NCI-H2227 (cell line): ENCODE measurements around the gene TIMP2.
"Not testable (repeated sequence)": the region's sequence is repeated elsewhere in the genome, so short reads cannot be mapped to it uniquely, and the experiment has no call there.

Source experiments
- DNase-seq: peaks from one replicate; lab custom pipeline; 2025; ENCODE audit not compliant: unreplicated experiment; lab: John Stamatoyannopoulos, UW

TIMP2 gene

GRCh38 chr17:78925234-78925633, at the start of gene TIMP2:
TSS of gene TIMP2 (minus strand) at chr17:78925387. CDS start at chr17:78925088, 299 bp downstream.
- peak; percentile 93 for DNase-seq

GRCh38 chr17:78973792-78974520, 48.8 kb upstream of the TIMP2 start:
- no peak for DNase-seq

GRCh38 chr17:78973196-78973595, 48.0 kb upstream of the TIMP2 start:
- DNase-seq: no peak

- DNase-seq: no peak
Measured at GRCh38 chr17:78972507-78973105, 47.4 kb upstream of the TIMP2 start.

- DNase-seq: no peak
Measured at GRCh38 chr17:78971756-78972506, 46.7 kb upstream of the TIMP2 start.

- peak; percentile 87 for DNase-seq
Measured at GRCh38 chr17:78970834-78971755, 45.9 kb upstream of the TIMP2 start.

GRCh38 chr17:78969865-78970264, 44.7 kb upstream of the TIMP2 start:
- no peak for DNase-seq

GRCh38 chr17:78967782-78968362, 42.7 kb upstream of the TIMP2 start:
- DNase-seq: no peak

GRCh38 chr17:78966910-78967600, 41.9 kb upstream of the TIMP2 start:
- no peak for DNase-seq

- DNase-seq: no peak
Measured at GRCh38 chr17:78966123-78966813, 41.1 kb upstream of the TIMP2 start.

GRCh38 chr17:78965491-78965924, 40.3 kb upstream of the TIMP2 start:
- peak; percentile 44 for DNase-seq

GRCh38 chr17:78963378-78963777, 38.2 kb upstream of the TIMP2 start:
- no peak for DNase-seq

- not testable (repeated sequence) for DNase-seq
Measured at GRCh38 chr17:78962984-78963348, 37.8 kb upstream of the TIMP2 start.

- DNase-seq: no peak
Measured at GRCh38 chr17:78962345-78962983, 37.3 kb upstream of the TIMP2 start.

GRCh38 chr17:78961571-78961970, 36.4 kb upstream of the TIMP2 start:
- DNase-seq: no peak

- DNase-seq: no peak
Measured at GRCh38 chr17:78960928-78961327, 35.7 kb upstream of the TIMP2 start.

GRCh38 chr17:78959803-78960202, 34.6 kb upstream of the TIMP2 start:
- no peak for DNase-seq

GRCh38 chr17:78958641-78959127, 33.5 kb upstream of the TIMP2 start:
- DNase-seq: no peak

GRCh38 chr17:78957128-78957527, 31.9 kb upstream of the TIMP2 start:
- DNase-seq: no peak
